G401.6 (cell line): ENCODE measurements around the gene ACADM.
A peak's percentile ranks its signal among the peaks of the same experiment; 100 is the strongest.
"Not testable (repeated sequence)": the region's sequence is repeated elsewhere in the genome, so short reads cannot be mapped to it uniquely, and the experiment has no call there.

Source experiments
- FAIRE-seq: peaks from 2 replicates; lab custom pipeline; 2012; peaks lifted over from hg19 to GRCh38; lab: Jason Lieb, UNC

The ACADM gene

GRCh38 chr1:75742047-75742625 lies 17.6 kb downstream of the ACADM start:
- FAIRE-seq: no peak

- no peak for FAIRE-seq
Observed at GRCh38 chr1:75745276-75745675, 20.8 kb downstream of the ACADM start.

- FAIRE-seq: not testable (repeated sequence)
Observed at GRCh38 chr1:75757210-75757609, 32.7 kb downstream of the ACADM start.

DNA sequence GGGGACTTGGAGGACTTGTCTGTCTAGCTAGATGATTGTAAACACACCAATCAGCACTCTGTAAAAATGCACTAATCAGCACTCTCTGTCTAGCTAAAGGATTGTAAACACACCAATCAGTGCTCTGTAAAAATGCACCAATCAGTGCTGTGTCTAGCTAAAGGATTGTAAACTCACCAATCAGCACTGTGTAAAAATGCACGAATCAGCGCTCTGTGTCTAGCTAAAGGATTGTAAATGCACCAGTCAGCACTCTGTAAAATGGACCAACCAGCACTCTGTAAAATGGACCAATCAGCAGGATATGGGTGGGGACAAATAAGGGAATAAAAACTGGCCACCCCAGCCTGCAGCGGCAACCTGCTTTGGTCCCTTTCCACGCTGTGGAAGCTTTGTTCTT lies 34.0 kb downstream of the ACADM start:
- FAIRE-seq: not testable (repeated sequence)

GRCh38 chr1:75764057-75764655 lies 39.6 kb downstream of the ACADM start:
- no peak for FAIRE-seq

- FAIRE-seq: no peak
Observed at GRCh38 chr1:75765697-75766355, 41.3 kb downstream of the ACADM start.

GRCh38 chr1:75768016-75768415 lies 43.5 kb downstream of the ACADM start:
- FAIRE-seq: no peak

DNA sequence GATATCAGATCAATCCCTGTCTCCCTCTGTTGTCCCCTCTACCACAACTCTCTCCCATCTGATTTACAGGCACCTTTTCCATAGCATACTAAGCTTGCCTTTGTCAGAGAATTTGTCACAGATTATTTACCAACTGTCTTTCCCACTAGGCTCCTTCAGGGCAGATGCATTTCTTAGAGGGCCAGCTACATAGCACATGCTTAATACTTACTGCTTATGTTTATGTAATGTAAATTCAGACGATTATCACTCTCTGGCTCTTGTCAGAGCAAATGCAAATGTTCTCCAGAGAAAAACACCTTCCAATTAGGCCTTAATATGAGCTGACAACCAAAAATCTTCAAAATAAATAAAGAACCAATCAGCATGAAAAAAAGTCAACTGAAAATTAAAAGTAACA lies 46.3 kb downstream of the ACADM start:
- FAIRE-seq: no peak

- FAIRE-seq: no peak
Observed at GRCh38 chr1:75771978-75772377, 47.5 kb downstream of the ACADM start.

GRCh38 chr1:75777812-75778211 lies 53.3 kb downstream of the ACADM start:
- FAIRE-seq: not testable (repeated sequence)

- FAIRE-seq: not testable (repeated sequence)
Observed at GRCh38 chr1:75778694-75779093, 54.2 kb downstream of the ACADM start.

DNA sequence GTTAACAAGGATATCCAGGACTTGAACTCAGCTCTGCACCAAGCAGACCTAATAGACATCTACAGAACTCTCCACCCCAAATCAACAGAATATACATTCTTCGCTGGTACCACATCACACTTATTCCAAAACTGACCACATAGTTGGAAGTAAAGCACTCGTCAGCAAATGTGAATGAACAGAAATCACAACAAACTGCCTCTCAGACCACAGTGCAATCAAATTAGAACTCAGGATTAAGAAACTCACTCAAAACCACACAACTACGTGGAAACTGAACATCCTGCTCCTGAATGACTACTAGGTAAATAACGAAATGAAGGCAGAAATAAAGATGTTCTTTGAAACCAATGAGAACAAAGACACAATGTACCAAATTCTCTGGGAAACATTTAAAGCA lies 55.7 kb downstream of the ACADM start:
- not testable (repeated sequence) for FAIRE-seq

GRCh38 chr1:75783920-75784319 lies 59.4 kb downstream of the ACADM start:
- not testable (repeated sequence) for FAIRE-seq

DNA sequence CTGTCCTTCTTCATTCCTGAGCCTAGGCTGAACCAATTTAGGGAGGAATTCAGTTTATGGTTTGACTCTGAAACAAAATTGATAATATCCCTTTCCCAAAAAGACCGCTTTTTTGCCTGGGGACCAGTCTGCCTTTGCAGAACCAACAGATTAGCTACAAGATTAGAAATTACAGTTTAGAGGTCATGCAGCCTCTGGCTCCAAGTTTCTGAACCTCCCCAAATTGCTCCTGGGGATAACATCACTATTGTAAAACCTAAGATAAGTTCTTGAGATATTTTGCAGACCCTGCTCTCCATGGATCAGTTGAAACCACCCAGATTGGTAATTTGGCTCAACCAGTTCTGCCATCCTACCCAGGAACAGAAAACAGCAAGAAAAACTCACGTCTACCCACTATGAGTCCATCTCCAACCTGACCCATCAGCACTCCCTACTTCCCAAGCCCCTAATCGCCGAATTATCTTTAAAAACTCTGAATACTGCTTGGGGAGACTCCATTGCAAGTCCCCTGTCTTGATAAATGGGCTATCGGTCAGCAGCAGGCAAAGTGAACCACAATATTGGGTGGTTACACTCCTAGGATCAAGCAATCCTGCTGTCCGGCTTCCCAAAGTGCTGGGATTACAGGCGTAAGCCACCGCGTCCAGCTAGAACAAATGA lies 60.9 kb downstream of the ACADM start:
- FAIRE-seq: no peak

DNA sequence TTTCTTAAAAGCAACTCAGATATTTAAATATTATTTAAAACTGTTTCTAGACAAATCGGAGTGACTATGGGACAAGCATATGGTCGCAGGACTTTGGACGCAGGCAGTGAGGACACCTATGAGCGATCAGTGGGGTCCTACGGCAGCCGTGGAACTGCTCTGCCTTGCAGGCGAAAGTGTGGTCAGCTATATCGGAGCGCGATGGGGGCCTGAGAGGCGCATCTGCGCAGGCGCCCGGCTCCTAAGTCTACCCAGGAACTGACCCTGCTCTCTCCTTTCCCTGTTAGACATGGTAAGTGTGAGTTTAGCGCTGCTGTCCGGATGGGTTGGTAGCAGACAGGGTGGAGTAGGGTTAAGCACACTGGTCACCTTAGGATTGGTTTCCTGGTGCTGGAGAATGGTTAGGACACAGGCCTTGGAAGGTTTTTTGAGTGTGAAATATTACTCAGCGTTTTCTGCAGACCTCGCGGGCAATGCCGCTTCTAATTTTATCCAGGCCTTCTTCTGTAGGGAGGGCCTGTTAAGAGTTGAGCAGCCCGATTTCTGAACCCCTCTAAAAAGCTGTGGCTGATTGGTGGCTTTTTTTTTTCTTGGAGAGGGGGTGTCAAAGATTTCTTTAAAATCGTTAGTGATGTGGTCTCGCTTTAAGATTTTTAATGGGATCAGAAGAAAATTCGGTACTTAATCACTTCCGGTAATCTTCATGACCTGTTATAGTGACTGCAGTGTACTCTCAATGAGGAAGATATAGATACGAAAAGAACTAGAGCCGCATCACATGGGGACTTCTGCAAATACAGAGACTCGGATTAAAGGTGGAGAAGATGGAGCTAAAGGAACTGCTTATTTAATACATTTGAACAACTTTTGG lies 61.7 kb downstream of the ACADM start, which contains the start of gene RABGGTB:
TSS of gene RABGGTB (plus strand) at position 274 of the 871 bp plus-strand sequence. CDS start at position 290, 16 bp downstream.
- FAIRE-seq: peak; percentile 96

DNA sequence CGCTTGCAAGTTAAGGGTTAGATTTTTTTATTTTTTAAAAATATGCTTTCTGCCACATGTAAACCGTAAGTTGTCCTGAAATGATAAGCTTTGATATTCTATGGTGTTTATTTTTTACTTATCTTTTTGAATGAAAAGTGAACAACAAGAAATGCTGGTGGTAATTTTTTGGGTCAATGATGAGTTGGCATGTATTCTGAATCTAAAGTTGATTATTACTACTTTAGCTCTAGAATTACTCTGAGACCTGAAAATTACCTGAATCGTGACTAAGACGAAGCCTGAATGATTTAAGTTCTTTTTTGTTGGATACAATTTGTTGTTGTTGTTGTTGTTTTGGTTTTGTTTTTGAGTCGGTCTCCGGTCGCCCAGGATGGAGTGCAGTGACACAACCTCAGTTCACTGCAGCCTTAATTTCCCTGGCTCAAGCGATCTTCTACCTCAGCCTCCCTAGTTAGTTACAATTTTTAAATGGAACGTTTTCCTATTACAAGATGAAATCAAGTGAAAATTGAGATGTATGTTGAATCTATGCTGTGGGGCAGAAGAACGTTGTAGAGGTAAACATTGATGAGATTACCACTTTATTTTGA lies 62.5 kb downstream of the ACADM start:
- no peak for FAIRE-seq

DNA sequence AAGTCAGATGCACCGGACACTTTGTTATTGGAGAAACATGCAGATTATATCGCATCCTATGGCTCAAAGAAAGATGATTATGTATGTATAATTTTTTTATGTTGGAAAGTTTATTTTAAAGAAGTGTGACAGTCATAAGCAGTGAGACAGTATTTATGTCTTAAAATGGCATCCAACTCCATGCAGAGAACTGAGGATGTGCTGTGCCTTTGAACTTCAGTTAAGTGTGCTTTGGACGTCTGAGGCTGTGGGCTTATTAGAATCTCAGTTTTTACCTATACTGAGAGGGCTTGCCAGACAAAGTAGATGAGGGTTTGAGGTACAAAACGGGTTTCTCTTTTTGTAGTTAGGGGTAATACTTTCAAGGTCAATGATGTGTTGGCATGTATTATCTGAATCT lies 63.0 kb downstream of the ACADM start:
- FAIRE-seq: no peak

- FAIRE-seq: no peak
Observed at GRCh38 chr1:75789988-75790387, 65.5 kb downstream of the ACADM start.

DNA sequence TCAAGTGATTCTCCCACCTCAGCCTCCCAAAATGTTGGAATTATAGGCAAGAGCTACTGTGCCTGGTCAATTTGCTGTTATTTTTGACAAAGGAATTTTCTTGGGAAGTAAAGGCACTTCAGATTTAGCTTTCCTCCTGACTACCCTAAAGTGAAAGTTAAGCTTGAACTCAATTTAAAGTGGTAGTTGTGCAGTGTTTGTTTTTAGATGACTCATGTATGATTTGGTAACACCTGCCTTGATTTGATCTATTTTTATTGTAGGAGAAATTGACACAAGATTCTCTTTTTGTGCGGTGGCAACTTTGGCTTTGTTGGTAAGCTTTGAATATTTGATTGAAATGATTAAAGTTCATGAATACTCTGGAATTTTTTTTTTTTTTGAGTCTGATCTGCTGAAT lies 66.5 kb downstream of the ACADM start:
- no peak for FAIRE-seq

DNA sequence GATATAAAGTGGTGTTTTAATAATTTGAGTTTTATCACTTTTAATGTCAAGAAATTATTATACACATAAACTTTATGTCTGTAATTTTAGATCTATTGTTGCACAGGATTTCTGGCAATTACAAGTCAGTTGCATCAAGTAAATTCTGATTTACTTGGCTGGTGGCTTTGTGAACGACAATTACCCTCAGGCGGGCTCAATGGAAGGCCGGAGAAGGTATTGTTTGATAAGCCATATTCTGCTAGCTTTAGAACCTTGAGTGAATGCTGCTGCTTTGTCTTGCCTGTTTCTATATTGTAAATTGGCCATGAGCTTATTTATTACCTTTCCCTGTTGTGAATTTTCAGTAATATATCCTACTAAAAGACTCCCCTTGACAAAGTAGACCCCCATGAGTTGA lies 67.6 kb downstream of the ACADM start:
- FAIRE-seq: no peak

GRCh38 chr1:75794382-75794781 lies 69.9 kb downstream of the ACADM start:
- no peak for FAIRE-seq

- FAIRE-seq: no peak
Observed at GRCh38 chr1:75795703-75796193, 71.2 kb downstream of the ACADM start.
